HepG2 (cell line): ENCODE measurements around the gene LMOD3. TPM values are rescaled to one million over a fixed set of nuclear protein-coding genes. Genes with fewer than 3 reads are reported as not detected.
A peak's percentile ranks its signal among the peaks of the same experiment; 100 is the strongest.

Source experiments
- FOSL2 ChIP-seq: sonication (generic); formaldehyde crosslinking; IDR thresholded peaks from 2 replicates; pipeline ENCODE4 v1.4.0; 2020; ENCODE audit warnings: missing genetic modification reagents
- FOXP4 ChIP-seq: sonication (generic); formaldehyde crosslinking; IDR thresholded peaks from 2 replicates; pipeline ENCODE4 v1.4.0; 2020; ENCODE audit warnings: missing genetic modification reagents
- HDAC1 ChIP-seq: sonication (generic); formaldehyde crosslinking; IDR thresholded peaks from 2 replicates; pipeline ENCODE4 v1.5.1; 2020; ENCODE audit warnings: mild to moderate bottlenecking, missing genetic modification reagents
- HNF4G ChIP-seq, 2 experiments: sonication (generic) in 1 of 2; formaldehyde crosslinking in 1 of 2; IDR thresholded peaks; 2 replicates each; pipeline versions ENCODE4 v1.4.0 to v1.6.1; 2011 to 2020; ENCODE audit warnings: borderline replicate concordance in 2 of 2, low read depth in 2 of 2, mild to moderate bottlenecking in 2 of 2, low read length in 1 of 2, missing genetic modification reagents in 1 of 2, moderate library complexity in 1 of 2
- HOXA3 ChIP-seq: sonication (generic); formaldehyde crosslinking; IDR thresholded peaks from 2 replicates; pipeline ENCODE4 v1.5.0; 2020; ENCODE audit warnings: missing genetic modification reagents
- HOXD1 ChIP-seq: sonication (generic); formaldehyde crosslinking; IDR thresholded peaks from 2 replicates; pipeline ENCODE4 v1.5.0; 2020; ENCODE audit warnings: missing genetic modification reagents
- IKZF4 ChIP-seq: sonication (generic); formaldehyde crosslinking; IDR thresholded peaks from 2 replicates; pipeline ENCODE4 v1.5.1; 2020; ENCODE audit warnings: borderline replicate concordance, mild to moderate bottlenecking, low read depth, missing genetic modification reagents; ENCODE audit errors: not compliant biosample characterization
- LCORL ChIP-seq, 2 experiments: fragments of 450-650 bp in 1 of 2; sonication (generic) in 1 of 2; formaldehyde crosslinking in 1 of 2; IDR thresholded peaks; 2 replicates each; pipeline versions ENCODE4 v1.5.0 to v1.6.1; 2017 to 2020; ENCODE audit warnings: antibody characterized with exemption in 1 of 2, missing genetic modification reagents in 1 of 2
- MIER3 ChIP-seq: IDR thresholded peaks from 2 replicates; pipeline ENCODE4 v1.6.1; 2016; ENCODE audit warnings: missing compliant biosample characterization, borderline replicate concordance
- NRL ChIP-seq: sonication (generic); formaldehyde crosslinking; IDR thresholded peaks from 2 replicates; pipeline ENCODE4 v1.5.0; 2020; ENCODE audit warnings: missing genetic modification reagents, mild to moderate bottlenecking, moderate library complexity, borderline replicate concordance
- ZIK1 ChIP-seq: sonication (generic); formaldehyde crosslinking; IDR thresholded peaks from 2 replicates; pipeline ENCODE4 v1.5.0; 2020; ENCODE audit warnings: mild to moderate bottlenecking, low read depth, missing genetic modification reagents, borderline replicate concordance
- ZNF331 ChIP-seq: sonication (generic); formaldehyde crosslinking; IDR thresholded peaks from 2 replicates; pipeline ENCODE4 v1.4.0; 2020; ENCODE audit warnings: missing genetic modification reagents
- ZNF350 ChIP-seq: sonication (generic); formaldehyde crosslinking; IDR thresholded peaks from 2 replicates; pipeline ENCODE4 v1.4.0; 2020; ENCODE audit warnings: mild to moderate bottlenecking, low read depth, missing genetic modification reagents, borderline replicate concordance
- ZNF563 ChIP-seq: sonication (generic); formaldehyde crosslinking; IDR thresholded peaks from 2 replicates; pipeline ENCODE4 v1.8.0; 2022; ENCODE audit warnings: mild to moderate bottlenecking, moderate library complexity, missing genetic modification reagents
- ZNF891 ChIP-seq: sonication (generic); formaldehyde crosslinking; IDR thresholded peaks from 2 replicates; pipeline ENCODE4 v1.5.0; 2020; ENCODE audit warnings: mild to moderate bottlenecking, missing genetic modification reagents
- polyA plus RNA-seq, 8 experiments: library from polyadenylated mRNA; depleted of rRNA in 3 of 8; stranded (reverse) in 7 of 8; unstranded in 1 of 8; fragments of >200 nt; fragmentation: Illumina TruSeq in 4 of 8; extraction: Trizol in 4 of 8; gene quantifications; 2 replicates each; pipeline versions ENCODE4 v1.2.1 to v1.2.3, GENCODE V29; 2011 to 2016; ENCODE audit warnings: low read depth in 4 of 8, missing spikeins in 1 of 8, mixed read lengths in 1 of 8; ENCODE audit not compliant: insufficient read depth in 1 of 8
- total RNA-seq, 5 experiments: library from RNA; depleted of rRNA; stranded (reverse); fragments of >200 nt; fragmentation: Illumina TruSeq; extraction: Trizol; gene quantifications; 2 replicates each; pipeline ENCODE4 v1.2.3, GENCODE V29; 2016; ENCODE audit warnings: low read depth in 1 of 5
- TF ChIP-seq, protein P1 (sequence below): sonication (generic); formaldehyde crosslinking; IDR thresholded peaks from 2 replicates; pipeline ENCODE4 v1.8.0; 2022; ENCODE audit warnings: mild to moderate bottlenecking, missing genetic modification reagents; ENCODE audit not compliant: insufficient replicate concordance
- TF ChIP-seq, protein P2 (sequence below): IDR thresholded peaks from 2 replicates; pipeline ENCODE4 v1.6.1; 2016; ENCODE audit warnings: missing compliant biosample characterization, missing genetic modification reagents, borderline replicate concordance
- TF ChIP-seq, protein P3 (sequence below): IDR thresholded peaks from 2 replicates; pipeline ENCODE4 v1.4.0; 2020; ENCODE audit warnings: mild to moderate bottlenecking, missing genetic modification reagents

LMOD3 gene
- total and polyA plus RNA-seq, 2 of the 13 experiments (the other 11 are each of a cell fraction or from before 2014, with no cell fraction given), result not detected

DNA sequence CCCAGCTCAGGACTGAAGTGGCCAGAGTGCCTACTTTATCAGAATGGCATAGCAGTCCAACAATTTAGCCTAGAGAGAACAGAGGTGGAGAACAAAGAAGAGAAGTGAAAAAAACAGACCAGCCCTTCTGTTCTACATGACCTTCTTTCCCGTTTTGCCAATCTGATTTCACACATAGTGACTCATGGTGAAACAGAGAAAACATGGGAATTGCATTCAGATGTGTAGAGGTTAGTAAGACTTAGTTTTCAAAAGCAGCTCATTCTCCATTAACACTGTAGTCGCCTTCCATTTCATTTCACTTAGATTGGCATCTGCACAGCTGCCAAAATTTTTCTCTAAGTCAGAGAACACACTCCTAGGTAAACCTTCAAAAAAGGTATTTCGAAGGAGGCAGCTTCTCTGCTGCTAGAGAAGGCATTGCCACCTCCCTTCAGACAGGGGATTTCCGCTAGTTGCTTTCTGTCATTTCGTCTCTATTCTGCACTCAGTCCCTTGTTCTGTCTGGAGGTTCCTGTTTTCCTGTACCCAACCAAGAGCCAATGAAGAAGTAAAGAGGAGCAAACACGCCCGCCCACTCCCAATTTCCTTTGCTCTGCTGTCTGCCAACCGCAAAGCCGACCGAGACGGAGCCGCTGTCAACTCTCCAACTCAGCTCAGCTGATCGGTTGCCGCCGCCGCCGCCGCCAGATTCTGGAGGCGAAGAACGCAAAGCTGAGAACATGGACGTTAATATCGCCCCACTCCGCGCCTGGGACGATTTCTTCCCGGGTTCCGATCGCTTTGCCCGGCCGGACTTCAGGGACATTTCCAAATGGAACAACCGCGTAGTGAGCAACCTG is 37.8 kb downstream of the LMOD3 start, which contains the start of gene ARL6IP5 (continued):
- TF ChIP-seq ZNF350 (CRISPR knock-in tag) (peak; percentile 61; the same call in 1 of the 2 replicates), NRL (no peak), FOXP4 (CRISPR knock-in tag) (no peak), MIER3 (0 out of 2 replicates have a peak, but pooled peaks have one; percentile 52), FOSL2 (peak; percentile 26; the same call in 1 of the 2 replicates), ZNF563 (CRISPR knock-in tag) (no peak), ZNF891 (peak; percentile 84), HNF4G (IDR thresholded peaks at IDR 0.05; ENCODE audit: borderline replicate concordance, low read depth, low read length) (no peak), HNF4G (CRISPR knock-in tag; IDR thresholded peaks at IDR 0.05; ENCODE audit: borderline replicate concordance, low read depth) (0 out of 2 replicates have a peak, but pooled peaks have one; percentile 13), HOXD1 (CRISPR knock-in tag) (no peak), ZIK1 (CRISPR knock-in tag) (no peak), HOXA3 (peak; percentile 81; the same call in 1 of the 2 replicates), ZNF331 (peak; percentile 58), LCORL (IDR thresholded peaks at IDR 0.05) (no peak), LCORL (CRISPR knock-in tag; IDR thresholded peaks at IDR 0.05) (no peak), IKZF4 (peak; percentile 36), HDAC1 (peak; percentile 80)
- TF ChIP-seq, protein P1, sequence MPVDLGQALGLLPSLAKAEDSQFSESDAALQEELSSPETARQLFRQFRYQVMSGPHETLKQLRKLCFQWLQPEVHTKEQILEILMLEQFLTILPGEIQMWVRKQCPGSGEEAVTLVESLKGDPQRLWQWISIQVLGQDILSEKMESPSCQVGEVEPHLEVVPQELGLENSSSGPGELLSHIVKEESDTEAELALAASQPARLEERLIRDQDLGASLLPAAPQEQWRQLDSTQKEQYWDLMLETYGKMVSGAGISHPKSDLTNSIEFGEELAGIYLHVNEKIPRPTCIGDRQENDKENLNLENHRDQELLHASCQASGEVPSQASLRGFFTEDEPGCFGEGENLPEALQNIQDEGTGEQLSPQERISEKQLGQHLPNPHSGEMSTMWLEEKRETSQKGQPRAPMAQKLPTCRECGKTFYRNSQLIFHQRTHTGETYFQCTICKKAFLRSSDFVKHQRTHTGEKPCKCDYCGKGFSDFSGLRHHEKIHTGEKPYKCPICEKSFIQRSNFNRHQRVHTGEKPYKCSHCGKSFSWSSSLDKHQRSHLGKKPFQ (CRISPR knock-in tag), result peak; percentile 23
- TF ChIP-seq, protein P2, sequence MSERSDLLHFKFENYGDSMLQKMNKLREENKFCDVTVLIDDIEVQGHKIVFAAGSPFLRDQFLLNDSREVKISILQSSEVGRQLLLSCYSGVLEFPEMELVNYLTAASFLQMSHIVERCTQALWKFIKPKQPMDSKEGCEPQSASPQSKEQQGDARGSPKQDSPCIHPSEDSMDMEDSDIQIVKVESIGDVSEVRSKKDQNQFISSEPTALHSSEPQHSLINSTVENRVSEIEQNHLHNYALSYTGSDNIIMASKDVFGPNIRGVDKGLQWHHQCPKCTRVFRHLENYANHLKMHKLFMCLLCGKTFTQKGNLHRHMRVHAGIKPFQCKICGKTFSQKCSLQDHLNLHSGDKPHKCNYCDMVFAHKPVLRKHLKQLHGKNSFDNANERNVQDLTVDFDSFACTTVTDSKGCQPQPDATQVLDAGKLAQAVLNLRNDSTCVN (CRISPR knock-in tag), result no peak; the same call in 1 of the 2 replicates
- TF ChIP-seq, protein P3, sequence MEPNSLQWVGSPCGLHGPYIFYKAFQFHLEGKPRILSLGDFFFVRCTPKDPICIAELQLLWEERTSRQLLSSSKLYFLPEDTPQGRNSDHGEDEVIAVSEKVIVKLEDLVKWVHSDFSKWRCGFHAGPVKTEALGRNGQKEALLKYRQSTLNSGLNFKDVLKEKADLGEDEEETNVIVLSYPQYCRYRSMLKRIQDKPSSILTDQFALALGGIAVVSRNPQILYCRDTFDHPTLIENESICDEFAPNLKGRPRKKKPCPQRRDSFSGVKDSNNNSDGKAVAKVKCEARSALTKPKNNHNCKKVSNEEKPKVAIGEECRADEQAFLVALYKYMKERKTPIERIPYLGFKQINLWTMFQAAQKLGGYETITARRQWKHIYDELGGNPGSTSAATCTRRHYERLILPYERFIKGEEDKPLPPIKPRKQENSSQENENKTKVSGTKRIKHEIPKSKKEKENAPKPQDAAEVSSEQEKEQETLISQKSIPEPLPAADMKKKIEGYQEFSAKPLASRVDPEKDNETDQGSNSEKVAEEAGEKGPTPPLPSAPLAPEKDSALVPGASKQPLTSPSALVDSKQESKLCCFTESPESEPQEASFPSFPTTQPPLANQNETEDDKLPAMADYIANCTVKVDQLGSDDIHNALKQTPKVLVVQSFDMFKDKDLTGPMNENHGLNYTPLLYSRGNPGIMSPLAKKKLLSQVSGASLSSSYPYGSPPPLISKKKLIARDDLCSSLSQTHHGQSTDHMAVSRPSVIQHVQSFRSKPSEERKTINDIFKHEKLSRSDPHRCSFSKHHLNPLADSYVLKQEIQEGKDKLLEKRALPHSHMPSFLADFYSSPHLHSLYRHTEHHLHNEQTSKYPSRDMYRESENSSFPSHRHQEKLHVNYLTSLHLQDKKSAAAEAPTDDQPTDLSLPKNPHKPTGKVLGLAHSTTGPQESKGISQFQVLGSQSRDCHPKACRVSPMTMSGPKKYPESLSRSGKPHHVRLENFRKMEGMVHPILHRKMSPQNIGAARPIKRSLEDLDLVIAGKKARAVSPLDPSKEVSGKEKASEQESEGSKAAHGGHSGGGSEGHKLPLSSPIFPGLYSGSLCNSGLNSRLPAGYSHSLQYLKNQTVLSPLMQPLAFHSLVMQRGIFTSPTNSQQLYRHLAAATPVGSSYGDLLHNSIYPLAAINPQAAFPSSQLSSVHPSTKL (CRISPR knock-in tag), result peak; percentile 28; the same call in 1 of the 2 replicates
